GM21526 (cell line): ENCODE measurements around the gene FAM43A.
A peak's percentile ranks its signal among the peaks of the same experiment; 100 is the strongest.

Experiments used
- ATAC-seq: cut with Tn5 transposase; IDR thresholded peaks from one replicate; pipeline ENCODE4 v1.9.1; 2021; ENCODE audit warnings: moderate library complexity; ENCODE audit not compliant: unreplicated experiment, low FRiP score

Gene FAM43A

GRCh38 chr3:194675081-194675640 is 10.5 kb upstream of the FAM43A start:
- no peak for ATAC-seq

- no peak for ATAC-seq
Observed at GRCh38 chr3:194675680-194676079, 10.0 kb upstream of the FAM43A start.

GRCh38 chr3:194676471-194676870 is 9.2 kb upstream of the FAM43A start:
- no peak for ATAC-seq

- no peak for ATAC-seq
Observed at GRCh38 chr3:194680888-194681615, 4.6 kb upstream of the FAM43A start.

GRCh38 chr3:194682189-194682693 is 3.4 kb upstream of the FAM43A start:
- no peak for ATAC-seq

GRCh38 chr3:194682694-194683310 is 2.9 kb upstream of the FAM43A start:
- no peak for ATAC-seq

GRCh38 chr3:194683380-194683779 is 2.3 kb upstream of the FAM43A start:
- no peak for ATAC-seq

- no peak for ATAC-seq
Observed at GRCh38 chr3:194685065-194685717, 492 bp upstream of the FAM43A start.

GRCh38 chr3:194686414-194686815 is 732 bp downstream of the FAM43A start:
- no peak for ATAC-seq

- no peak for ATAC-seq
Observed at GRCh38 chr3:194686816-194687637, 1.3 kb downstream of the FAM43A start.

- peak; percentile 35 for ATAC-seq
Observed at GRCh38 chr3:194687638-194688199, 2.0 kb downstream of the FAM43A start.

GRCh38 chr3:194688200-194688740 is 2.6 kb downstream of the FAM43A start:
- no peak for ATAC-seq

- ATAC-seq: no peak
Observed at GRCh38 chr3:194688946-194689345, 3.3 kb downstream of the FAM43A start.

GRCh38 chr3:194689493-194689944 is 3.8 kb downstream of the FAM43A start:
- ATAC-seq: no peak

- ATAC-seq: no peak
Observed at GRCh38 chr3:194690501-194691372, 5.1 kb downstream of the FAM43A start.

- ATAC-seq: peak; percentile 45
Observed at GRCh38 chr3:194691481-194692283, 6.0 kb downstream of the FAM43A start.

- ATAC-seq: no peak
Observed at GRCh38 chr3:194696702-194697101, 11.0 kb downstream of the FAM43A start.

GRCh38 chr3:194702545-194702944 is 16.9 kb downstream of the FAM43A start:
- ATAC-seq: no peak
